K562 (cell line): ENCODE data around the gene CPLANE2. TPM values are rescaled to one million over a fixed set of nuclear protein-coding genes. Genes with fewer than 3 reads are reported as not detected.

ENCODE experiments used
- polyA plus RNA-seq, 8 experiments: library from polyadenylated mRNA; depleted of rRNA in 4 of 8; stranded (reverse) in 5 of 8; unstranded in 3 of 8; fragments of >200 nt; fragmentation: Nextera tagmentation in 2 of 8; fragmentation: Illumina TruSeq in 1 of 8; extraction: Ambion mirVana in 2 of 8; extraction: Trizol in 1 of 8; gene quantifications; 2 replicates each; pipeline versions ENCODE4 v1.2.1 to v1.2.3, GENCODE V29; 2011 to 2014; ENCODE audit warnings: inconsistent platforms in 1 of 8, missing spikeins in 1 of 8
- total RNA-seq, 7 experiments: library from RNA; depleted of rRNA in 6 of 7; stranded (reverse); fragments of >200 nt in 6 of 7; fragmentation: Illumina TruSeq in 2 of 7; extraction: Trizol in 2 of 7; gene quantifications; 2 replicates each; pipeline versions ENCODE4 v1.2.1 to v1.2.3, GENCODE V29; 2011 to 2021; ENCODE audit warnings: low replicate concordance in 1 of 7
- TF ChIP-seq, protein P1 (sequence below), 2 experiments: fragments of 450-650 bp; formaldehyde crosslinking in 1 of 2; IDR thresholded peaks; 2 replicates each; pipeline versions ENCODE4 v1.4.0 to v1.6.1; 2014 to 2020; ENCODE audit warnings: mild to moderate bottlenecking in 2 of 2, borderline replicate concordance in 1 of 2, low read depth in 1 of 2

The CPLANE2 gene
- total and polyA plus RNA-seq, 9 of the 15 experiments (the other 6 are each of a cell fraction or from before 2014, with no cell fraction given): 0.17 to 20.9 (median 8.1) TPM

DNA sequence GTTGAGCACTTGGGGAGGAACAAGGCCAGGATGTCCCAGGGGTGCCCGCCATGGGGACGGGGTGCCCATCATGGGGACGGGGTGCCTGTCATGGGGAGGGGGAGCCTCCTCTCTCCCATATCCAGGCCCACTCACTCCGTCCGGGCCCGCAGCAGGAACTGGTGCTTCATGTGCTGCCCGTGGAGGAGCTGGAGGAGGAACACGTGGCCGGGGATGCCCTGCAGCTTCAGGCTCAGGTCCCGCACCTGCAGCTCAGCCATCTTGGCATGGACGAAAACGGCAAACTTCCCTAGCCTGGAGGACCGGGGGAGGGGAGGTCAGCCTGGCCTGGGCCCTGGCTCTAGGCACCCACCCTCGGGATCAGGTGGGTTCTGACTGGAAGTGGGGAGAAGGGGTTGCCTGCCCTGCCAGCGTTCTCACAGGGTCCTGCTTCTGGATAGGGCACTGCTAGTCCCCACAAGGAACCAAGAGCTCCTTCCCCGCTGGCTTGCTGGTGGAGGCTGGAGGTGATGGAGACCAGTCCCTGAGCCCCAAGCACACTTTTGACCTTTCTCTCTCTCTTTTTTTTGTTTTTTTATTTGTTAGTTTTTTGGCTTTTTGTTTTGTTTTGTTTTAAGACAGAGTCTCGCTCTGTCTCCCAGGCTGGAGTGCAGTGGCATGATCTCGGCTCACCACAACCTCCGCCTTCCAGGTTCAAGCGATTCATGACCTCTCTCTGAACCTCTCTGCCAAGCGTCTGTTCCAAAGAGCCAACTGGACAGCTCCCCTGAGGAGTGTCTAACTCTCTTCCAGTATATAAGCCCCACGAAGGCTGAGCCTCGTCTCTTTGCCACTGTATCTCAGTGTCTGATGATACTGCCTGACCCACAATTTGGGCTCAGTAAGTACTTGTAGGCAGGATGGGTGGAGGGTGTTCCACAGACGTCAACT is 34.4 kb downstream of the CPLANE2 start (continued):
- TF ChIP-seq, protein P1, sequence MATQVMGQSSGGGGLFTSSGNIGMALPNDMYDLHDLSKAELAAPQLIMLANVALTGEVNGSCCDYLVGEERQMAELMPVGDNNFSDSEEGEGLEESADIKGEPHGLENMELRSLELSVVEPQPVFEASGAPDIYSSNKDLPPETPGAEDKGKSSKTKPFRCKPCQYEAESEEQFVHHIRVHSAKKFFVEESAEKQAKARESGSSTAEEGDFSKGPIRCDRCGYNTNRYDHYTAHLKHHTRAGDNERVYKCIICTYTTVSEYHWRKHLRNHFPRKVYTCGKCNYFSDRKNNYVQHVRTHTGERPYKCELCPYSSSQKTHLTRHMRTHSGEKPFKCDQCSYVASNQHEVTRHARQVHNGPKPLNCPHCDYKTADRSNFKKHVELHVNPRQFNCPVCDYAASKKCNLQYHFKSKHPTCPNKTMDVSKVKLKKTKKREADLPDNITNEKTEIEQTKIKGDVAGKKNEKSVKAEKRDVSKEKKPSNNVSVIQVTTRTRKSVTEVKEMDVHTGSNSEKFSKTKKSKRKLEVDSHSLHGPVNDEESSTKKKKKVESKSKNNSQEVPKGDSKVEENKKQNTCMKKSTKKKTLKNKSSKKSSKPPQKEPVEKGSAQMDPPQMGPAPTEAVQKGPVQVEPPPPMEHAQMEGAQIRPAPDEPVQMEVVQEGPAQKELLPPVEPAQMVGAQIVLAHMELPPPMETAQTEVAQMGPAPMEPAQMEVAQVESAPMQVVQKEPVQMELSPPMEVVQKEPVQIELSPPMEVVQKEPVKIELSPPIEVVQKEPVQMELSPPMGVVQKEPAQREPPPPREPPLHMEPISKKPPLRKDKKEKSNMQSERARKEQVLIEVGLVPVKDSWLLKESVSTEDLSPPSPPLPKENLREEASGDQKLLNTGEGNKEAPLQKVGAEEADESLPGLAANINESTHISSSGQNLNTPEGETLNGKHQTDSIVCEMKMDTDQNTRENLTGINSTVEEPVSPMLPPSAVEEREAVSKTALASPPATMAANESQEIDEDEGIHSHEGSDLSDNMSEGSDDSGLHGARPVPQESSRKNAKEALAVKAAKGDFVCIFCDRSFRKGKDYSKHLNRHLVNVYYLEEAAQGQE (IDR thresholded peaks at IDR 0.05; ENCODE audit: borderline replicate concordance): 0 out of 2 replicates have a peak, but pooled peaks have one; percentile 5
- TF ChIP-seq, protein P1 (CRISPR knock-in tag; IDR thresholded peaks at IDR 0.05; ENCODE audit: low read depth): no peak
